NOMO-1 treated with DMSO at 0.1 percent for 48 hours (cell line): ENCODE data around the gene CAPN5.
"Not testable (repeated sequence)": the region's sequence is repeated elsewhere in the genome, so short reads cannot be mapped to it uniquely, and the experiment has no call there.

Experiments used
- DNase-seq: peaks from one replicate; lab custom pipeline; 2025; ENCODE audit not compliant: unreplicated experiment; lab: John Stamatoyannopoulos, UW

Gene CAPN5

DNA sequence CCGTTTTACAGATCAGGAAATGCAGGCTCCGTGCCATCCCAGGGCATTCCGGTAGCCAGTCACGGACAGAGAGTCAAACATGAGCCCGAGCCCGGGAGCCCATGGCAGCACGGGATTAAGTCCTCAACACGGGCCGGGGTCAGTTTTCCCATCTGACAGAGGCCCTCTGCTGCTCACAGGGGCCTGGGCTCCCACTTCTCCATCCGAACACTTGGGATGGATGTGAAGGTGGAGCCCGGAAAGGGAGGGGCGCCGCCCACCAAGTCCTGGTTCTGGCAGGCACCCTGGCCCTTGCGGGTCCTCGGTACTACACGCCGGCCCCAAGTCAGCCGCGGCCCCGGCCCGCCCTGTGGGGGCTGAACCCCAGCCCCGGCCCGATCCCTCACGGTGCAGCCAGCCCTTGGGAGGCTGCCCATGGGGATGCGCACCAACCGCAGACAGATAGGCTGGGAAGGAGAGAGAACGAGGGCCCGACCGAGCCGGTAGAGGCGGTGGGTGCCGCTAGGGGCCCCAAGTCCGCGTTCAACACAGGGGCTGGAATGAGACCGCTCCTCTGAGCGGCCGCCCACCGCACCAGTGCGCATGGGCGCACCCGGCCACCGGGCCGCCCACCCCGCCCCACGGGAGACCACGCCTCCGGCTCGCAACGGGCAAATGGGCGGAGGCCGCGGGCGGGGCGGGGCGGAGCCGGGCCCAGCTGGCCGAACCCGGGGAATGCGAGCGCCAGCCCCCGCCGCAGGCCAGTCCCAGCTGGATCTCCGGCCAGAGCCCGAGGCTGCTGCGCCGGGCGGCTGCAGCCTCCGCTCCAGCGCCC is at the start of gene CAPN5:
Gene CAPN5, plus strand, starts transcription at position 743 of the 814 bp plus-strand sequence. CDS start 17,916 bp downstream, outside the sequence.
- peak; percentile 68 for DNase-seq

DNA sequence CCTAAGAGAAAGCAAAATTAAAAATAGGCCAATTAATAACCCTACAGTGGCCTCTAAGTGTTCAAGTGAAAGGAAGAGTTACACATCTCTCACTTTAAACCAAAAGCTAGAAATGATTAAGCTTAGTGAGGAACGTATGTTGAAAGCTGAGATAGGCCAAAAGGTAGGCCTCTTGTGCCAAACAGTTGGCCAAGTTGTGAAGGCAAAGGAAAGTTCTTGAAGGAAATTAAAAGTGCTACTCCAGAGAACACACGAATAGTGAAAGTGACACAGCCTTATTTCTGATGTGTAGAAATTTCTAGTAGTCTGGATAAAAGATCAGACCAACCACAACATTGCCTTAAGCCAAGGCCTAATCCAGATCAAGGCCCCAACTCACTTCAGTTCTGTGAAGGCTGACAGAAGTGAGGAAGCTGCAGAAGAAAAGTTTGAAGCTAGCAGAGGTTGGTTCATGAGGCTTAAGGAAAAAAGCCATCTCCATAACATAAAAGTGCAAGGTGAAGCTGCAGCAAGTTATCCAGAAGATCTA is 48.3 kb upstream of the CAPN5 start:
- DNase-seq, result not testable (repeated sequence)

- no peak for DNase-seq
Observed at GRCh38 chr11:77019976-77020595, 46.7 kb upstream of the CAPN5 start.

DNA sequence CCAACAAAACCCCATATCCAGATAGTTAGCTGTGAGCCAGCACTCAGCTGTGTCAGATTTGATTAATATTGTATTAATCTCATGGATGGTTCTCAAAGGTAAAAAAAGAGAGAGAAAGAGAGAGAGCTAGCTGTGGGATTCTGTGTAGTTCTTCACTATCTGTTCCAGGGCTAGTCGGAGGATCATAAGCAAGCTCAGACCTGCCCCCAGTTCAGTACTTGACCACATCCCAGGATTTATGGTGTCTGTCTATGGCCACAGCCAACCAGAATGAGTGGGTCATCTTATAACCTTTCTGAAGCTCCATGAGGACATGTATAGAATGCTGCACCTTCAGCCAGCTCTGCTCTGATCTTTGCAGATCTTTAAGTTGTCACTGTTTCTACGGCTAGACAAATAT is 46.0 kb upstream of the CAPN5 start:
- DNase-seq, result no peak

DNA sequence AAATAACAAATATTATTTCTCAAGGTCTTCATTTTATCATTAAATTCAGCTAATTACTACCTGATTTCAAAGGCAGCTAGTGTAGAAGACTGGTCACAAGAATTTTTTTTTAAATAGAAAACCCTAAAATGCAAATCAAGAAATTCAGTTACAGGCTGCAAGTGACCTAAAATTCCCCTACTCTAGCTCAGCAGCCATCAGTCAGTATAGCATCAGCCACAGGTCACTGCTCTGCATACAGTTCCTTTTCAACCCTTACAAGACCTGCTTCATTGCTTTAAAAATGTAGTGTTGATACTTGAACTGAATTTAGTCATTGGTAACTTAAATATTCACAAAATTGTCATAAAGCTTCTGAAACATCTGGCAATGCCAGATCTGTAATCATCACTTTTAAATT is 42.0 kb upstream of the CAPN5 start:
- DNase-seq, result no peak

- no peak for DNase-seq
Observed at GRCh38 chr11:77026221-77026620, 40.5 kb upstream of the CAPN5 start.

GRCh38 chr11:77026743-77027142 is 40.0 kb upstream of the CAPN5 start:
- DNase-seq, result no peak

- no peak for DNase-seq
Observed at GRCh38 chr11:77027275-77027674, 39.5 kb upstream of the CAPN5 start.

DNA sequence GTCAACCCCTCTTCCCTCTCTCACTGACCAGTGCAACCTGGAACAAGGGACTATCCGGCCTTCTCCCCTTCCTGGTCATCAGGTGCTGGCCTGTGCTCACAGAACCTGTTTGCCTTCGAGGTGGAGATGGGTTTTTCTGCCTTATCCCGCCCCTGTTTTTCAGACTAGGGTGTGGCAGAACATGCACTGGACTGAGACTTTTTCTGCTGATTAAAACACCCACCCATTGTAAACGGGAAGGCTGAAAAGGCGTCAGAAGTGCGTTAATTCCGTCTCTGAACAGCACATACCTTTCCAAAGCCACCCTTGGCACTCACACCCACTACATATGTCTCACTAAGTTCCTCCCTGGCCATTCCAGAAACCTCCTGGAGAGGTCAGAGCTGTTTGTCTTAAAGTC is 36.9 kb upstream of the CAPN5 start:
- DNase-seq, result no peak

- DNase-seq, result no peak
Observed at GRCh38 chr11:77030834-77031414, 35.8 kb upstream of the CAPN5 start.

GRCh38 chr11:77031599-77031998 is 35.2 kb upstream of the CAPN5 start:
- no peak for DNase-seq

DNA sequence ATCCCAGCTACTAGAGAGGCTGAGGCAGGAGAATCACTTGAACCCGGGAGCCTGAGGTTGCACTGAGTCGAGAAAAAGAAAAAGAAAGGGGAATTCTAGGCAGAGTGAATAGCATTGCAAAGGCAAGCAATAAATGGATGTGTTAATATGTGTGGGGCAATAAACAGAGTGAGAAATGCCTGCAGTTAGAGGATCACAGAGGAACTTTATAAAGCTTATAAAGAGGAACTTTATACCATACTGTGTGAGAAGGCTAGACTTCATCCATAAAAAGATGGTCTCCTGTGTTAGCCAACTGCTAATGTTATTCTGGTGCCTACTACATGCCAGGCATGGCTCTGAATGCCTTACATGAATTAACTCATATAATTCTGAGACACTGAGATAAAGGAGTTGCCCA is 31.7 kb upstream of the CAPN5 start:
- DNase-seq, result peak; percentile 49

- DNase-seq, result no peak
Observed at GRCh38 chr11:77035580-77035979, 31.2 kb upstream of the CAPN5 start.

DNA sequence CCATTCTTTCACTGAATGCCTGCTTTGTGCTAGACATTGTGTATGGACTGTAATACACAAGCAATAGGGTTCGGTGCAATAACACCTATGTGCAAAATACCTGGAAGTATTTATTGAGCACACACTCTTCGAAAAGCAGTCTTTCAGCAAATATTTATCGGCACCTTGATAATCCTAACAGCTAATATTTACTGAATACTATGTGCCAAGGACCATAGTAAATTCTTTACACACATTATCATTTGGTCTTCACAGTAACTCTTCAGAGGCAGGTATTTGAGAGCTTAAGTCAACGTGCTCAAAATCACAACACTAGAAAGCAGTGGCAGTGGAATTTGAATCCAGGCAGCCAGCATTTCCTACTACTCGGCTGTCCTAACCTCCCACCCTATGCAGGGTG is 30.4 kb upstream of the CAPN5 start:
- no peak for DNase-seq

DNA sequence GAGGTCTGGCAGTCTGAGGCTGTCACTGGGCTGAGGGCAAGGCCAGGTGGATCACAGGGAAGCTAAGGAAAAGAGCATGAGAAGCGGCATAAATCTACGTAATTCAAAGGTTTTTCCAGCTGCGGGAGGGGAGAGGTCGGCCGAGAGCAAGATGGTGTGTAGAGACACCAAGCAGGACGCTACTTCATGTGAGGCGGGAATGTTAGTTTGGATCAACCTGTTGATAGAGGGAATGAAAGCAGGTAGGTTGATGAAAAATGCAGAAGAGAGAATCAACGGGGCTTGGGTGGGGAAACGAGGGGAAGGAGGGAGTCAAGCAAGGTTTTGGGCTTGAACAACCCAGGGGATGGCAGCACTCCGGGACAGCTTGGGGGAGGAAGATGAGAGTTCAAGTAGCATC is 29.7 kb upstream of the CAPN5 start:
- DNase-seq, result no peak

DNA sequence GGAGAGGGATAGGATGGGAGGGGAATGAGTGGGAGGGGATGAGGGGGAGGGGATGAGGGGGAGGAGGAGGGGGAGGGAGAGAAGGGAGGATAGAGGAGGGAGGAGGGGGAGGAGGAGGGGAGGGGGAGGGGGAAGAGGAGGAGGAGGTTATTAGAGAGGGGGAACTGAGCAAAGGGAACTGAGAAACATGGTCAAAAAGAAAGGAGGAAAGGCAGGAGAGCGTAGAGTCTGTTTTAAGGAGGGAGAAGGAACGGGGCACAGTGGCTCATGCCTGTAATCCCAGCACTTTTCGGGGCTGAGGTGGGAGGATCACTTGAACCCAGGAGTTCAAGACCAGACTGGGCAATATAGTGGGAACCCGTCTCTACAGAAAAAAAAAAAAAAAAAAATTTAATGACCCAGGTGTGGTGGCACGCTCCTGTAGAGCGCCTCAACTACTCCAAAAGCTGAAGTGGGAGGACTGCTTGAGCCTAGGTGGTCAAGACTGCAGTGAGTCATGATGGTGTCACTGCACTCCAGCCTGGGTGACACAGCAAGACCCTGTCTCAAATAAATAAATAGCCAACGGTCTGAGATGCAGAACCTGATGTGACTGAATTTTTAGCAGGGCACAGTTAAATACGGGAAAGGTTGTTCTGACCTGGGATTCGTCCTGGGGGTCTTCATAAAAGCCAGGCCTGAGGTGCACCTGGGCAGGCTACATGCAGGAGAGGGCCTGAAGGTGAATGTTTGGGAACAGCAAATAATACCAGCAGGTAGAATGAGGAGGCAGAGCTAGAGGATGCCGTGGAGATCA is 28.5 kb upstream of the CAPN5 start:
- DNase-seq, result peak; percentile 18

- peak; percentile 33 for DNase-seq
Observed at GRCh38 chr11:77038825-77039326, 27.9 kb upstream of the CAPN5 start.

GRCh38 chr11:77039491-77040400 is 27.0 kb upstream of the CAPN5 start:
- peak; percentile 32 for DNase-seq

DNA sequence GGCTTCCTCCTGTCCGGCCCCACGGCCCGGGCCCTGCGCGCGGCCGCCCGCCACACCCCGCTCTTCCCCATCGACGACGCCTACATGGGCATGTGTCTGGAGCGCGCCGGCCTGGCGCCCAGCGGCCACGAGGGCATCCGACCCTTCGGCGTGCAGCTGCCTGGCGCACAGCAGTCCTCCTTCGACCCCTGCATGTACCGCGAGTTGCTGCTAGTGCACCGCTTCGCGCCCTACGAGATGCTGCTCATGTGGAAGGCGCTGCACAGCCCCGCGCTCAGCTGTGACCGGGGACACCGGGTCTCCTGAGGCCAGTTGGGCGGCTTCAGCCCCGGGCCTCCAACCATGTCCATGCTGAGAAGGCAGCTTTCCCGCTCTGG is 26.4 kb upstream of the CAPN5 start:
- no peak for DNase-seq

GRCh38 chr11:77040889-77041288 is 25.9 kb upstream of the CAPN5 start:
- no peak for DNase-seq
